Ovary (tissue), 3 donors: ENCODE data around the gene DUSP2.

Experiments used
- EP300 ChIP-seq: sonication (generic); formaldehyde crosslinking; IDR thresholded peaks from one replicate; pipeline ENCODE4 v1.6.1; 2017; ENCODE audit warnings: antibody characterized with exemption
- TF ChIP-seq, protein P1 (sequence below), 3 donors: fragments of 450-650 bp in 2 of 3; fragments of 200-600 bp in 1 of 3; IDR thresholded peaks; one replicate each; pipeline versions ENCODE4 v1.5.1 to v1.8.0; 2016 to 2022; ENCODE audit warnings: antibody characterized with exemption in 3 of 3, mild to moderate bottlenecking in 1 of 3
- donor health status: DM: no; HTN: no; CAD: no.

- TF ChIP-seq, protein P1, sequence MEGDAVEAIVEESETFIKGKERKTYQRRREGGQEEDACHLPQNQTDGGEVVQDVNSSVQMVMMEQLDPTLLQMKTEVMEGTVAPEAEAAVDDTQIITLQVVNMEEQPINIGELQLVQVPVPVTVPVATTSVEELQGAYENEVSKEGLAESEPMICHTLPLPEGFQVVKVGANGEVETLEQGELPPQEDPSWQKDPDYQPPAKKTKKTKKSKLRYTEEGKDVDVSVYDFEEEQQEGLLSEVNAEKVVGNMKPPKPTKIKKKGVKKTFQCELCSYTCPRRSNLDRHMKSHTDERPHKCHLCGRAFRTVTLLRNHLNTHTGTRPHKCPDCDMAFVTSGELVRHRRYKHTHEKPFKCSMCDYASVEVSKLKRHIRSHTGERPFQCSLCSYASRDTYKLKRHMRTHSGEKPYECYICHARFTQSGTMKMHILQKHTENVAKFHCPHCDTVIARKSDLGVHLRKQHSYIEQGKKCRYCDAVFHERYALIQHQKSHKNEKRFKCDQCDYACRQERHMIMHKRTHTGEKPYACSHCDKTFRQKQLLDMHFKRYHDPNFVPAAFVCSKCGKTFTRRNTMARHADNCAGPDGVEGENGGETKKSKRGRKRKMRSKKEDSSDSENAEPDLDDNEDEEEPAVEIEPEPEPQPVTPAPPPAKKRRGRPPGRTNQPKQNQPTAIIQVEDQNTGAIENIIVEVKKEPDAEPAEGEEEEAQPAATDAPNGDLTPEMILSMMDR (IDR thresholded peaks at IDR 0.05) = no peak
- no peak for TF ChIP-seq EP300
Measured at GRCh38 chr2:96131152-96131812, 14.0 kb downstream of the DUSP2 start.
